Stimulated activated naive CD8-positive, alpha-beta T cell treated with anti-CD3 and anti-CD28 coated beads, Interleukin-15, Interleukin-2, amounts not matched to agents 100 ng/mL and 50 ng/mL, for 24 hours (primary cell): Measurements from ENCODE around the gene GLI3.

ENCODE experiments used
- H3K27ac Mint-ChIP-seq: one replicate; pipeline ENCODE4 v1.8.0; 2021; ENCODE audit warnings: mild to moderate bottlenecking, mixed read lengths
- H3K27me3 Mint-ChIP-seq: one replicate; pipeline ENCODE4 v1.8.0; 2021; ENCODE audit warnings: mixed read lengths
- H3K36me3 Mint-ChIP-seq: one replicate; pipeline ENCODE4 v1.8.0; 2021; ENCODE audit warnings: low read depth, mixed read lengths
- H3K4me1 Mint-ChIP-seq: one replicate; pipeline ENCODE4 v1.8.0; 2021; ENCODE audit warnings: low read depth, mixed read lengths
- H3K4me3 Mint-ChIP-seq: one replicate; pipeline ENCODE4 v1.8.0; 2021; ENCODE audit warnings: mild to moderate bottlenecking, mixed read lengths
- H3K9me3 Mint-ChIP-seq: one replicate; pipeline ENCODE4 v1.8.0; 2021; ENCODE audit warnings: mixed read lengths

Gene GLI3

GRCh38 chr7:41970941-41971340 is 266.1 kb downstream of the GLI3 start:
- no peaks in the 10 kb centered on the region for H3K9me3 Mint-ChIP-seq
- H3K36me3 Mint-ChIP-seq = no peaks in the 10 kb centered on the region
- no peaks in the 10 kb centered on the region for H3K4me1 Mint-ChIP-seq
- no peak overlapping the region for H3K27ac Mint-ChIP-seq
- H3K4me3 Mint-ChIP-seq = no peak overlapping the region
- H3K27me3 Mint-ChIP-seq = no peaks in the 10 kb centered on the region

- Mint-ChIP-seq H3K9me3 (no peaks in the 10 kb centered on the region), H3K36me3 (no peaks in the 10 kb centered on the region), H3K4me1 (no peaks in the 10 kb centered on the region), H3K27me3 (no peaks in the 10 kb centered on the region), H3K27ac (no peak overlapping the region), H3K4me3 (no peak overlapping the region)
These were observed 267.4 kb downstream of the GLI3 start for GRCh38 chr7:41969561-41970105.

GRCh38 chr7:41967156-41967555 is 269.9 kb downstream of the GLI3 start:
- Mint-ChIP-seq H3K27ac (no peak overlapping the region), H3K4me3 (no peak overlapping the region), H3K27me3 (no peaks in the 10 kb centered on the region), H3K4me1 (no peaks in the 10 kb centered on the region), H3K9me3 (no peaks in the 10 kb centered on the region), H3K36me3 (no peaks in the 10 kb centered on the region)

GRCh38 chr7:41965951-41966505 is 271.0 kb downstream of the GLI3 start:
- Mint-ChIP-seq H3K4me3 (no peak overlapping the region), H3K9me3 (no peaks in the 10 kb centered on the region), H3K4me1 (no peaks in the 10 kb centered on the region), H3K27ac (no peak overlapping the region), H3K36me3 (no peaks in the 10 kb centered on the region), H3K27me3 (peaks cover 4% of the 10 kb centered on the region)

GRCh38 chr7:41964849-41965745 is 271.9 kb downstream of the GLI3 start:
- H3K4me3 Mint-ChIP-seq = no peak overlapping the region
- no peaks in the 10 kb centered on the region for H3K4me1 Mint-ChIP-seq
- H3K27ac Mint-ChIP-seq = no peak overlapping the region
- peaks cover 9% of the 10 kb centered on the region for H3K27me3 Mint-ChIP-seq
- no peaks in the 10 kb centered on the region for H3K9me3 Mint-ChIP-seq
- no peaks in the 10 kb centered on the region for H3K36me3 Mint-ChIP-seq

GRCh38 chr7:41964183-41964753 is 272.7 kb downstream of the GLI3 start:
- Mint-ChIP-seq H3K4me1 (no peaks in the 10 kb centered on the region), H3K27me3 (peaks cover 10% of the 10 kb centered on the region), H3K36me3 (no peaks in the 10 kb centered on the region), H3K9me3 (no peaks in the 10 kb centered on the region), H3K4me3 (no peak overlapping the region), H3K27ac (no peak overlapping the region)

- H3K4me3 Mint-ChIP-seq = no peak overlapping the region
- H3K27me3 Mint-ChIP-seq = peaks cover 47% of the 10 kb centered on the region
- no peaks in the 10 kb centered on the region for H3K36me3 Mint-ChIP-seq
- H3K27ac Mint-ChIP-seq = no peak overlapping the region
- H3K4me1 Mint-ChIP-seq = no peaks in the 10 kb centered on the region
- no peaks in the 10 kb centered on the region for H3K9me3 Mint-ChIP-seq
These were observed 280.3 kb downstream of the GLI3 start for GRCh38 chr7:41956705-41957104.

GRCh38 chr7:41955893-41956675 is 280.9 kb downstream of the GLI3 start:
- Mint-ChIP-seq H3K36me3 (no peaks in the 10 kb centered on the region), H3K4me1 (no peaks in the 10 kb centered on the region), H3K27me3 (peaks cover 44% of the 10 kb centered on the region), H3K4me3 (no peak overlapping the region), H3K9me3 (no peaks in the 10 kb centered on the region), H3K27ac (no peak overlapping the region)

- peaks cover 42% of the 10 kb centered on the region for H3K27me3 Mint-ChIP-seq
- H3K9me3 Mint-ChIP-seq = no peaks in the 10 kb centered on the region
- no peak overlapping the region for H3K4me3 Mint-ChIP-seq
- H3K27ac Mint-ChIP-seq = no peak overlapping the region
- no peaks in the 10 kb centered on the region for H3K36me3 Mint-ChIP-seq
- no peaks in the 10 kb centered on the region for H3K4me1 Mint-ChIP-seq
These were observed 281.6 kb downstream of the GLI3 start for GRCh38 chr7:41955451-41955850.

- Mint-ChIP-seq H3K4me1 (no peaks in the 10 kb centered on the region), H3K27me3 (peaks cover 40% of the 10 kb centered on the region), H3K36me3 (no peaks in the 10 kb centered on the region), H3K4me3 (no peak overlapping the region), H3K9me3 (no peaks in the 10 kb centered on the region), H3K27ac (no peak overlapping the region)
These were observed 282.0 kb downstream of the GLI3 start for GRCh38 chr7:41954976-41955375.

- Mint-ChIP-seq H3K27me3 (peaks cover 9% of the 10 kb centered on the region), H3K4me1 (no peaks in the 10 kb centered on the region), H3K27ac (no peak overlapping the region), H3K4me3 (no peak overlapping the region), H3K36me3 (no peaks in the 10 kb centered on the region), H3K9me3 (no peaks in the 10 kb centered on the region)
These were observed 288.5 kb downstream of the GLI3 start for GRCh38 chr7:41948503-41948902.

- H3K9me3 Mint-ChIP-seq = no peaks in the 10 kb centered on the region
- peaks cover 16% of the 10 kb centered on the region for H3K4me1 Mint-ChIP-seq
- no peak overlapping the region for H3K4me3 Mint-ChIP-seq
- no peaks in the 10 kb centered on the region for H3K36me3 Mint-ChIP-seq
- no peak overlapping the region for H3K27ac Mint-ChIP-seq
- peaks cover 35% of the 10 kb centered on the region for H3K27me3 Mint-ChIP-seq
These were observed 293.9 kb downstream of the GLI3 start for GRCh38 chr7:41943094-41943577.

GRCh38 chr7:41942468-41943093 is 294.4 kb downstream of the GLI3 start:
- Mint-ChIP-seq H3K4me3 (no peak overlapping the region), H3K27ac (no peak overlapping the region)

GRCh38 chr7:41940760-41941343 is 296.2 kb downstream of the GLI3 start:
- Mint-ChIP-seq H3K9me3 (no peaks in the 10 kb centered on the region), H3K4me3 (no peak overlapping the region), H3K27ac (no peak overlapping the region), H3K4me1 (peaks cover 16% of the 10 kb centered on the region), H3K36me3 (no peaks in the 10 kb centered on the region), H3K27me3 (peaks cover 42% of the 10 kb centered on the region)

More at GRCh38 chr7:41942468-41943093, 294.4 kb downstream of the GLI3 start:
- H3K36me3 Mint-ChIP-seq = no peaks in the 10 kb centered on the region
- peaks cover 16% of the 10 kb centered on the region for H3K4me1 Mint-ChIP-seq
- no peaks in the 10 kb centered on the region for H3K9me3 Mint-ChIP-seq
- H3K27me3 Mint-ChIP-seq = peaks cover 35% of the 10 kb centered on the region
